Measurements from ENCODE around the gene PA2G4. TPM values are rescaled to one million over a fixed set of nuclear protein-coding genes. Genes with fewer than 3 reads are reported as not detected.
"Not testable (repeated sequence)": the region's sequence is repeated elsewhere in the genome, so short reads cannot be mapped to it uniquely, and the experiment has no call there.

PA2G4 gene
- total RNA-seq (2014; rRNA removed; shearing (Covaris generic)), result 357 and 451 TPM in 2 replicates

- in situ Hi-C loops (cut with HindIII; ENCODE audit: low sequenced_read_pairs), result no loop called here
- DNase-seq (ENCODE audit: low spot score), result peak; percentile 98
These were observed at the start of gene PA2G4 for GRCh38 chr12:56104109-56104814. TSS of gene PA2G4 (plus strand) at chr12:56104559. CDS start at chr12:56104738, 179 bp downstream.

- in situ Hi-C loops (cut with HindIII; ENCODE audit: low sequenced_read_pairs); DNase-seq (ENCODE audit: low spot score): not testable (repeated sequence)
These were observed 44.4 kb upstream of the PA2G4 start for GRCh38 chr12:56059964-56060363.

- DNase-seq (ENCODE audit: low spot score), result no peak
- in situ Hi-C loops (cut with HindIII; ENCODE audit: low sequenced_read_pairs), result no loop called here
These were observed 42.4 kb upstream of the PA2G4 start for GRCh38 chr12:56061982-56062381.

- in situ Hi-C loops (cut with HindIII; ENCODE audit: low sequenced_read_pairs), result no loop called here
These were observed 41.4 kb upstream of the PA2G4 start for GRCh38 chr12:56062996-56063395.

GRCh38 chr12:56071648-56072047, 32.7 kb upstream of the PA2G4 start:
- DNase-seq (ENCODE audit: low spot score), result no peak
- in situ Hi-C loops (cut with HindIII; ENCODE audit: low sequenced_read_pairs), result no loop called here

More at GRCh38 chr12:56062996-56063395, 41.4 kb upstream of the PA2G4 start:
- no peak for DNase-seq (ENCODE audit: low spot score)

GRCh38 chr12:56074396-56074795, 30.0 kb upstream of the PA2G4 start:
- no peak for DNase-seq (ENCODE audit: low spot score)
- in situ Hi-C loops (cut with HindIII; ENCODE audit: low sequenced_read_pairs), result no loop called here

- DNase-seq (ENCODE audit: low spot score); in situ Hi-C loops (cut with HindIII; ENCODE audit: low sequenced_read_pairs): not testable (repeated sequence)
These were observed 26.4 kb upstream of the PA2G4 start for GRCh38 chr12:56077966-56078365.

- in situ Hi-C loops (cut with HindIII; ENCODE audit: low sequenced_read_pairs), result no loop called here
- no peak for DNase-seq (ENCODE audit: low spot score)
These were observed 25.9 kb upstream of the PA2G4 start for GRCh38 chr12:56078427-56078826.

- in situ Hi-C loops (cut with HindIII; ENCODE audit: low sequenced_read_pairs), result no loop called here
These were observed 25.2 kb upstream of the PA2G4 start for GRCh38 chr12:56078931-56079722.

GRCh38 chr12:56079723-56080555, 24.4 kb upstream of the PA2G4 start, which contains the start of gene ERBB3:
TSS of gene ERBB3 (plus strand) at chr12:56080165. CDS start at chr12:56080301, 136 bp downstream.
- in situ Hi-C loops (cut with HindIII; ENCODE audit: low sequenced_read_pairs), result no loop called here
- DNase-seq (ENCODE audit: low spot score), result peak; percentile 27

More at GRCh38 chr12:56078931-56079722, 25.2 kb upstream of the PA2G4 start:
- DNase-seq (ENCODE audit: low spot score), result peak; percentile 44

- in situ Hi-C loops (cut with HindIII; ENCODE audit: low sequenced_read_pairs), result no loop called here
These were observed 23.7 kb upstream of the PA2G4 start for GRCh38 chr12:56080556-56081138.

GRCh38 chr12:56081393-56082347, 22.7 kb upstream of the PA2G4 start:
- in situ Hi-C loops (cut with HindIII; ENCODE audit: low sequenced_read_pairs), result no loop called here
- DNase-seq (ENCODE audit: low spot score), result no peak

More at GRCh38 chr12:56080556-56081138, 23.7 kb upstream of the PA2G4 start:
- no peak for DNase-seq (ENCODE audit: low spot score)

GRCh38 chr12:56082382-56082781, 22.0 kb upstream of the PA2G4 start:
- DNase-seq (ENCODE audit: low spot score), result no peak
- in situ Hi-C loops (cut with HindIII; ENCODE audit: low sequenced_read_pairs), result no loop called here

GRCh38 chr12:56082967-56083366, 21.4 kb upstream of the PA2G4 start:
- in situ Hi-C loops (cut with HindIII; ENCODE audit: low sequenced_read_pairs), result no loop called here
- no peak for DNase-seq (ENCODE audit: low spot score)

GRCh38 chr12:56084958-56085543, 19.3 kb upstream of the PA2G4 start:
- DNase-seq (ENCODE audit: low spot score), result peak; percentile 19
- in situ Hi-C loops (cut with HindIII; ENCODE audit: low sequenced_read_pairs), result no loop called here

GRCh38 chr12:56086096-56086495, 18.3 kb upstream of the PA2G4 start:
- DNase-seq (ENCODE audit: low spot score), result no peak
- in situ Hi-C loops (cut with HindIII; ENCODE audit: low sequenced_read_pairs), result no loop called here

- in situ Hi-C loops (cut with HindIII; ENCODE audit: low sequenced_read_pairs), result no loop called here
These were observed 17.8 kb upstream of the PA2G4 start for GRCh38 chr12:56086608-56087007.

GRCh38 chr12:56087220-56087619, 17.1 kb upstream of the PA2G4 start:
- in situ Hi-C loops (cut with HindIII; ENCODE audit: low sequenced_read_pairs), result no loop called here
- no peak for DNase-seq (ENCODE audit: low spot score)

More at GRCh38 chr12:56086608-56087007, 17.8 kb upstream of the PA2G4 start:
- no peak for DNase-seq (ENCODE audit: low spot score)
